Stimulated activated CD8-positive, alpha-beta memory T cell treated with anti-CD3 and anti-CD28 coated beads, Interleukin-4, amount 100 ng/mL, for 48 hours (primary cell): ENCODE results near the gene NEGR1.
"Not testable (repeated sequence)": the region's sequence is repeated elsewhere in the genome, so short reads cannot be mapped to it uniquely, and the experiment has no call there.

Experiments used
- DNase-seq: peaks from one replicate; pipeline ENCODE4 v3.0.0-alpha.2; 2020

Gene NEGR1

DNA sequence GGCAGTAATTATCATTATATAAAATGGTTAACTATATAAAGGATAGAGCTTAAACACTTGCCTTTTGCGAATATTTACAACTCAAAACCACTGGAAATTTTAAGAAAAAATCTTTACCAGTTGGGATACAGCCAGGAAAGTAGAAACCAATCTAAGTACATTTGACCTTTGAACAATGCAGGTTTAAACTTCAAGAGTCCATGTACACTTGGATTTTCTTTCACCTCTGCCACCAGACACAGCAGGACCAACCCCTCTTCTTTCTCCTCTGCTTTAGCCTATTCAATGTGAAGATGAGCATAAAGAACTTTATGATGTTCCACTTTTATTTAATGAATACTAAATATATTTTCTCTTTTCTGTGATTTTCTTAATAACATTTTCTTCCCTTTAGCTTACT is 361.1 kb downstream of the NEGR1 start:
- DNase-seq: no peak

DNA sequence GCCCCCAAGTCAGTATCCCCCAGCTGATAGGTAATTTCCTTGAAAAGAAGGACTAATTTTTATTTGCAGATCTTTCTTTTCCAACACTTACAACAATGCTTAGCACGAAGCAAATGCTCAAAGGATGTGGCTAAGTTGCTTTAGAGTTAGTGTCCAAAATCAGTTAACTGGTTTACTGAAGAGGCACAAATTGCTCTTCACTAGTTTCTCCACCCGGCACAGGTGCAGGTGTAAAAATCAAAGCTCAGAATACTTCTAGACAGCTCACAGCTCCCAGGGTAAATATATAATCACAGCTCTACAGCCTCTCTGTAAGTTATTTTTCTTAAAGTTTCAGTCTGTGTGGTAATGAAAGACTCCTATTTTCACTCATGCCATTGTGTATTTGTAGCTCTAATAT is 361.8 kb downstream of the NEGR1 start:
- DNase-seq: no peak

DNA sequence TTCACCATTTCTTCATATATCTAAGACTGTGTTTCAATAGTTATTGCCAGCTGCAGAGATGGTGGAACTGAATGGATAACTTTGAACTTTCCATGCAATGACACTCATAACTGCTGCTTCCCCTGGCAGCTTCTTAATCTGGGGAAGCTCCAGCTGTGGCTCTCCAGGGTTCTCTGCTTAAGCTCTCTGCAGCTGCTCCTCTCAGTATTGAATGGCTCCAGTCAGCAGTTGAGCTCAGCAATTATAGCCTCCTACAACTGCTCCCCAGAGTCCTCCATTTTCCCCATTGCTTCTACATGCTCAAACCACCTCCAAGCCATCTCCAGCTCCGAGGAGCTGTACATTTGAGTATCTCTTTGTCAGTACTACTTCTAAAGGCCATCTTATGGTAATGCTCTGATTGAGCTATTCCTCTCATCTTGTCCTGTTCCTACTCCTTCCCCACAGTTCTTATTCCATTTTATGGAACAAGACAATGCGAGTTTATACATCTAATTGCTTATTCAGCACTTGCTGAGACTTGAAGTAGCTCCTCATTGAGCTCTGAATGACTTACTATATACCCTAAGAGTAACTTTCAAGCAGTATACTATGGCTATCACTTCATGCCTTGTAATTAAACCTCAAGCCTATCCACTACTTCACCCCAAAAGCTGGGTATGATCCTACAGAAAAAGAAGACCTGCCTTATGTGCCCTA is 362.4 kb downstream of the NEGR1 start:
- DNase-seq: no peak

DNA sequence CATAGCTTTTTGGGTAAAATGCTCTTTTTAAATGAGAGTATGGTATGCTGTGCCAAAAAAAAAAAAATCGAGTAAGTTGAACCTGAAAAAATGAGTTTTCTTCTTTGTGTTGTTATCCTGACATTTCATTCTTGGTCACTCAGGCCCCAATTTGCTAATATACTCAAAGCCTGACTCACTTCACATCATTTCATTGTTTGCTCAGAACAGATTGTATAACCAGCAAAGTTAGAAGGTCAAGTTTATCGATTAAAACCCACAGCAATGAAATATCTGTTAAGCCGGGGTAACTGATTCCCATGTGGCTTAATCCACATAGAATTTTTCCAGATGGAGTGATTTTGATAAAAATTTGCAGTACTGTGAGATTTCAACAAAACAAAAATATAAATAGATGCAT is 363.7 kb downstream of the NEGR1 start:
- DNase-seq: no peak

DNA sequence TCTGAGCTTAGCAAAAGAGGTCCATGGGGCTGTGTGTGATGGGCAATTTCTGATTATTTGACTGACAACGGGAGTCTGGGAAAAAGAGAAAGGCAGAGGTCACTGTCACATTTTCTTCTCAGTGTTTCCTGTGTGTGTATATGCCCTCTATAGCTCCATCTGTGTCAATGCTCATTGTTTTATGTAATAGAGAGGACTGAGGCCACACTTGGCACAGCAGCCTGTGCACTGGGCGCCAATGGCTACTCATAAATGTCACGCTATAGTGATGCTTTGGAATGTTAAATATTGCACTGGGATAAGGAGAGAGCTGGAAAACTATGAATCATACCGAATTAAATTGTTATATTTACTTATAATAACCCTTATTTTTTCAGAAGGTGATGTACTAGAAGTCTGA is 365.4 kb downstream of the NEGR1 start:
- no peak for DNase-seq

DNA sequence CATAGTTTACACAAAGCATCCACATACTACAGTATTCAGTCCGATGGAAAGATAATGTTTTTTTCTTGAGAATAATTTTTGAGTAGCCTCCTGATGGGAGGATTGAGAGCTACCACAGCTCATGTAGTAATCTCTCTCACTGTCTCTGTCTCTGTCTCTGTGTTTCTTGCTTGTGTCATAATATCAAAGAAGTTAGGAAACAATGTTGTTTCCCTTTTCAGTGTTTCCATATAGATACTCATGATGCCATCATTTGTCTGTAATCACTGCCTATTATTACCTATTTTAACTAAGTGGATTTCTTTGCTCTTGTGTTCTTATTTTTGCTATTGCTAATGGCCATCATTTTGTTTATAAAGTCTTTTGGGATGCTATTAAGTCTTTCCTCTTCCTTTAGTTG is 367.7 kb downstream of the NEGR1 start:
- no peak for DNase-seq

DNA sequence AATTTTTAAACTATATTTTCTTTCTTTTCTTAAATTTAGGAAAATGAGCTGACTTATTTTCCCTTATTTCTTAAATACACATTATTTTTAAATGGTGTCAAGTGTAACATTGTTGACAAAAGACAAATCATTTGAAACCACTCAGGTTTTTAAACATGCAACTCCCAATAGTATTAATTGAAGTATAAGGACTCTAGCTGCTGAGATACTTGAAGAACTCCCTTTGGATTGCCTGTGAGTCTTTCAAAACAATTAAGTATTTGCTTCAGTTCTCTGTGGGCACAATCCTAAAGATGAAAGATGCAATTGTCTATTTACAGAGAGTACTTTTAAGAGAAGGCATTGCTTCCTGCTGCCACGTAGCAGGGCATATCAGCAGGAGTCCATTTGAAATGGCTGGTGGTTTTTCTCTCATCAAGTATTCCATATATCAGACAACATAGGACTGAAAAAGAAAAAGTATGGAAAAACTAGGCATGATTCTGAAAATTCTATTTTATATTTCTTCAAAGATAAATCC is 373.4 kb downstream of the NEGR1 start:
- no peak for DNase-seq

DNA sequence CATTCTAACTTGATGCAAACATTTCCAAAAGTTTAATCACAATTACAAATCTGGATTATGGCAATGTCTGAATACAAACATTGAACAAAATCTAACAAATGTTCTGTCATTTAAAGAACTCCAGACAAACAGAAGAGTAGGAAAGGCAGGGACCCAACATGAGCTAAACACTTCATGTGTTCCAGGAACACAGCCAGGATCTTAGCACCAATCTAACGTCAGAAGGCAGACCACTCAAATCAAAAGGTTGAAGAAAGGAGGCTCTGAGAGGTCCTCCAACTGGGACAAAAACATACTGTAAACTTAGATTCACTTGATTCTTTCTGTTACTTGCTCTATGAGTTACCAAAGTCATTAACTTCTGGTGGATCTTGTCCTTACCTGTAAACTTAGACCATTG is 374.0 kb downstream of the NEGR1 start:
- no peak for DNase-seq

DNA sequence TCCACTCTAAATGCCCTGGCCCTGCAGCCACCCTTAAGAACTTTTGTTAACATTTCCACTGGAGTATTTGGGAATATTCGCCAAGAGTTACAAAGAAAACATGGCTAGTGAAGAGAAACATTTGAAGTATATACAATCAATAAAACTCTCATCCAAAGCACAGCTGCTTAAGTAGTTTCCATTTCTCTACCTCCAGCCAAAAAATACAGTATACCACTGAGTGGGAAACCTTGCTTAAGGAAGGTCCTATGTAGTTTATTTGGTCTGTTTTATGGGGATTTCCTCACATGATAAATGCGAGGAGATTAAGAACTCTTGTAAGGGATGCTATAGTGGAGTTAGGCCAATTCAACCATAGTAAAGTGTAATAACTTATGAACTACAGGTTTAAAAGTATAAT is 382.5 kb downstream of the NEGR1 start:
- DNase-seq: no peak

DNA sequence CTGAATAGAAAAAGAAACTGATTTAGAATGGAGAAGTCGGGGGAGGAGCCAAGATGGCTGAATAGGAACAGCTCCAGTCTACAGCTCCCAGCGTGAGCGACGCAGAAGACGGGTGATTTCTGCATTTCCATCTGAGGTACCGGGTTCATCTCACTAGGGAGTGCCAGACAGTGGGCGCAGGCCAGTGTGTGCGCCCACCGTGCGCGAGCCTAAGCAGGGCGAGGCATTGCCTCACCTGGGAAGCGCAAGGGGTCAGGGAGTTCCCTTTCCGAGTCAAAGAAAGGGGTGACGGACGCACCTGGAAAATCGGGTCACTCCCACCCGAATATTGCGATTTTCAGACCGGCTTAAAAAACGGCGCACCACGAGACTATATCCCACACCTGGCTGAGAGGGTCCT is 394.2 kb downstream of the NEGR1 start:
- DNase-seq: not testable (repeated sequence)

DNA sequence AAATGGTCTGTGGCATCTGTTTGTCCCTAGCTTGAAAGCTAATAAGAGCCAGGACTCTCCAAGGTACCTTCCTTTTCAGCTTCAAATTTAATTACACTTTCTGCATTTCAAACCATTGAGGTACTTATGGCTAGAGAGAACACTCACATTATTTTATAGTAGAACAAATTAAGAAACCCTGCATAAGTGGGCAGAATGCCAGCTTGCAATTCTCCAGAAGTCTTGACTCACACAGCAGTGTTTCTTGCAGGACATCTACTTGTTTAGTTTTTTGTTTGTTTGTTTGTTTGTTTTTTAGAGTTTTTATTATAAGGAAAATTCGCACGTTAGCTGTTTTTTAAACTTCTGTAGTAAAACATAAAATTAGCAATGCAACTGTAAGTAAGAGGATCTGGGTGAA is 397.2 kb downstream of the NEGR1 start:
- DNase-seq: no peak

DNA sequence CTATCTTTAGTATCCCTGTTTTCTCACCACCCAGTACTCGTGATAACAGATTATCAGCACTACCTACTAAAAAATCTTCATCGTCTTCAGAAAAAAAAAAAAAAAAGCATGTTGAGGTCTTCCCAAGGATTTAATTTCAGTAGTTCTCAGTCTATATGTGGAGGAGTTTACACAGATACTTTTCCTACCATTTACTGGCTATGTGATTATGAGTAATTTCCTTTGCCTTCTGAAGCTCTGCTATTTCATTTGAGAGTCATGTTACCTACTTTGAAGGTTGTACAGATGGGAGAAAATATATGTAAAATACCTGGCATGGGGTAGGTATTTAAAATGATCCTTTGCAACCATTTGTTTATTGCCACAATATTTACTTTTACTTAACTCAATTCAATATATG is 399.7 kb downstream of the NEGR1 start:
- no peak for DNase-seq

DNA sequence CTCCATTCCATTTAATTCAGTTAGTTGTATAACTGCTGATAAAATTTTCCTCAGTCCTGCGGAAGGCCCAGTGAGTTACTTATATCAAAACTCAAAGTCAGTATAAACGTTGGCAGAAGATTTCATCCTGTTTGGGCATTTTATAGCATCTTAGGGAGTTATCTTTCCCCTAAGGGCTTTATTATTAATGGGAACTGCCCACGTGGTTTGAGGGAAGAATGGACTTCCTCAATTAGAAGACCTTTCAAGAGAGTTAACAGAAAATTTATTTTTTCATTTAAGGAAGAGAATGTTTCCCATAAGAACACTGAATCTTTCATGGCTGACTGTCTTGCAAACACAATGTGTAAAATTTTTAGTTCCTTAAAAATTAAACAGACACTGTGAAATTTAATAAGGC is 400.1 kb downstream of the NEGR1 start:
- DNase-seq: no peak

DNA sequence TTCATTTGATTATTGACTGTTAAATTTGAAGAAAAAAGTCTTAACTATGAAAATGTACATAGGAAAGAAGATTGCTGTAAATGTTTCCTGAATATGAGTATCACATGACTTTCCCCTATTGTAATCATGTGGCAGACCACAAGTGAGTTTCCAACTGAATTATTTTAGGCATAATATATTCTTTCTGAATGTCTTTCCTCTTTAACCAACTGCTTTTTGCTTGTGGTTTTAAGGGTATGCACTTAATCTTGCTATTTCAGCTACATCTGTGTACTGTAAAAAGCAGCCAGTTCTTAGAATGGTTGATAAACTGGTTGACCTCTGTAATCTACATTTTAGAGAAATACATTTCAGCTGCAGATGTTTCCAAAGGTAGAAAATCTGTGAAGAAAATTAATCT is 400.7 kb downstream of the NEGR1 start:
- DNase-seq: no peak

DNA sequence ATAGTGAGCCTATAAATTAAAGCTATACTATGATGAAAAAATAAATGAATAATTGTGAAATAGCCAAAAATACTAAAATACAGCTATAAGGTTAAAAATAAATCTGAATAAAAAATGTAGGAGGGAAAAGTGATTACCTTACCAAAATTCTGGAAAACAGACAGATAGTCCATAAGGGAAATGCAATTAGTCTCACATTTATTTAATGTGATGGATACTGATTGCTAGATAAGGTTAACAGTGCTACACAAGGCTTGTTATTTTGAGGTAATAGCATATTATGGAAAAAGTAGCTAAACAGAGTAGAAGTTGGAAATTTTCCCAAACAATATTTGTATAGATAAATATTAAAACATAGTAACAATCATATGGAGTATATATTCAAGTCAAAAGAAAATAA is 413.0 kb downstream of the NEGR1 start:
- no peak for DNase-seq

DNA sequence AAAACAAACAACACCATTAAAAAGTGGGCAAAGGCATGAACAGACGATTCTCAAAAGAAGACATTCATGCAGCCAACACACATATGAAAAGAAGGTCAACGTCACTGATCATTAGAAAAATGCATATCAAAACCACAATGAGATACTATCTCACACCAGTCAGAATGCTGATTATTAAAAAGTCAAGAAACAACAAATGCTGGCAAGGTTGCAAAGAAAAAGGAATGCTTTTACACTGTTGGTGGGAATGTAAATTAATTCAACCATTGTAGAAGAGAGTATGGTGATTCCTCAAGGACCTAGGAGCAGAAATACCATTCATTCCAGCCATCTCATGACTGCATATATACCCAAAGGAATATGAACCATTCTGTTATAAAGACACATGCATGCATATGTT is 419.6 kb downstream of the NEGR1 start:
- DNase-seq: no peak

DNA sequence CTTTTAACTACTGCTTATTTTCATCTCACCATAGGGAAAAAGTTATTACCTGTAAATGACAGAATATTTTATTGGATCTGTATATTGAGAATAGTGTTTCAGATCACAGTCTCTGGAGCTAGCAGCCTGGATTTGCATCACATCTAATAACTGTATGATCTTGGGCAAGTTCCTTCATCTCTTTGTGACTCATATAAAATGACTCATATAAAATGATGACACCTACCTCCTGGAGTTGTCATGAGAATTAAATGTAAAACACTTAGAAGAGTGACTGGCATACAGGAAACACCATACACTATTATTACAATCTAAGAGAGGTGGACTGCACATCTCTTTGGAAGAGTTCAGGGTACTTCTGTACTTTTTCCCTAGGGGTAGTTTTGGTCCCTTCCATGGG is 421.3 kb downstream of the NEGR1 start:
- no peak for DNase-seq

DNA sequence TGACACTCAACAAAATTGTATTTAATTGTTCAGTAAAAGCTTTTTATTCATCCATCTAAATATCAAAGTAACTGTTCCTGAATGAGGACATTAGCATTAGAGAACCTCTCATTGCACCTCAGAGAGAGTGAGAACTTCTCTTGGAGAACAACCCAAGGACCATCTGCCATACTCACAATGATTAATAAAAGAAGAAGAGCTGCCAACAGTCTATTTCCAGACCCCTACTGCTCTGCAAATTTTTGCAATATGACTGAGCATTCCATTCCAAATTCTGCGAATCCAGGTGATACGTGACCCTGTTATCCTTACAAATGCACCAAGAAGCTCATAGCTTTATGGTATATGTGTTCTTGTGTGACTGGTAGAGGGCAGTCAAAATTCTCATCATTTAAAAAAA is 422.5 kb downstream of the NEGR1 start:
- DNase-seq: no peak

DNA sequence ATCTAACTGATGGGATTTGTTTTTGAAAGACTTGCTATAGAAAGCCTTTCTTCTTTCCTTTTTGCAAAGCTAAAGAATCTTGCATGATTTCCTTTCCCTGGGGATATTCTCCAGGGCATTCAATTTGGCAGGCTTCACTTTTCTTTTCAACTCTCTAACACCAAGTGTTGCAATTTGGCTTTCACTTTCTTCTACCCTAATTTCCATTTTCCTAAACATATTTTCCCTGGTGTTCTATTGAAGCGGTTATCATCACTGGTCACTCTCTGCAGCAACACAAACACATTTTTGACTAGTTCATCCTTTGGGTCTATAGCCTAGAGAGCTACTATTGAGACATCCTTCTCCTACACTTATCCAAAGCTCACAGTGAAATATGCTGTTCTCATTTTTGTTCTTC is 424.5 kb downstream of the NEGR1 start:
- no peak for DNase-seq

DNA sequence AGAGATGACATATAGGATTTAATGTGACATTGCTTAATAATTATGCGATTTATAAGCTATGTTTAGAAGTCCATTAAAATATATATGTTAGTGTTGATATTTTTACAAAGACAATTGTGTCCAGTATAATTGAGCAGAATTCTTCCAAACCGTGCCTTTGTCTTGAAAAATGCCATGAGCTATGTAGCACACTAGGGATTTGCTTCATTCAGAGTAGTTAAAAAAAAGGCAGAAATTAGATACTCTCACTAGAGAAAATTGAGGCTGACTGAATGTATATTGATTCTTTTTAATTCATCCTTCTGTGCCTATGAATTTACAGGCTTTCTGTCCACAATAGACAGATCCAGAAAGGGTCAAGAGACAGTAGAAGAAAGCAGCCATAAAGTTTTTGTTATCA is 429.0 kb downstream of the NEGR1 start:
- no peak for DNase-seq

DNA sequence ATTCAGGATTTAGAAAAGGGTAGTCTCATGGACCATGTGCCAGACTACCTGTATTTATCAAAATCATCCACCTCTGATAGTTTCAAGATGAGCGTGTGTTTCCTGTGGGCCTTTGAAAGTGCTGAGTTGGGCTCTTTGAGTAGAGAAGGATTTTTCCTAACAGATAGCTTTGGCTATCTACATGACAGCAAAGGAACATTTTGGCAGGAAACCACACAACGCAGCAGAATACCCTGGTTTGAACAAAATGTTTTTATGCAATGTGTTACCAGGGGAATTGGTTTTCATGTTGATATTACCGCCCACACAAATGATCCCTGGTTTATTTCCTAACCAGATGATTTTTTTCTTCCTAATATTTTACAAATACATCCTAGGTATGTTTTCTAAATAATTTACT is 431.4 kb downstream of the NEGR1 start:
- DNase-seq: no peak

DNA sequence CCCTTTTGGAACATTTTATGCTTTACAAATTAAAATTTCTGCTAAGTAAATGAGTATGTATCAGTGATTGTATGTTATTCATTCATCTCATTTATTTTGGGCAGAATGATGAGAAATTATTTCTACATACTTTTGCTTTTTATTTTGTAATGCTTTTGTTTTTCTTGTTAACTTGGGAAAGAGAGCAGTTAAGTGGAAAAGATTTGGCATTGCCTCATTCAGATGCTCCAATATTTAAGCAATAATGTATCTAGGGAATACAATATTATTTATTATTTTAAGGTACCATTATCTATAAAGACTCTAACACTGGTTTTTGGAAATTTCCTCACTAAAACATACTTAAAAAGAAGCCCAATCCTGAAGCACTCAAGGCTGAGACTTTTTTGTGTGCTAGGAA is 431.8 kb downstream of the NEGR1 start:
- DNase-seq: no peak

DNA sequence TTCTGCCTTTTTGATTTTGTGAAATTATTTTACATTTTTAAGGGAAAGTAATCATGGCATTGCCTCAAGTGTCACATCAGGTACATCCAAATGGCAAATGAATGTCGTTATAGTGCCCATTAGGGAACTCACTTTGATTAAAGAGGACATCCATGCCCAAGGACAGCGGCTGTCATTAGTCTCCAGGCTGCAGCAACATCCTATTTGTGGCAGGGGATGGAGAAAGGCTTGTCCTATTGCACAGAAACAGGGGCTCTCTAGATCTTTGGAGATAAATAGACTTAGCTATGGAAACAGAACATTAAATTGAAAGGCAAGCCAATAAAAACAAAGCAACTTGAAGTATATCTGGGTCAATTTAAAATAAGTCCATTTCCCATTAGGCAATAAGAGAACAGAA is 439.3 kb downstream of the NEGR1 start:
- no peak for DNase-seq

DNA sequence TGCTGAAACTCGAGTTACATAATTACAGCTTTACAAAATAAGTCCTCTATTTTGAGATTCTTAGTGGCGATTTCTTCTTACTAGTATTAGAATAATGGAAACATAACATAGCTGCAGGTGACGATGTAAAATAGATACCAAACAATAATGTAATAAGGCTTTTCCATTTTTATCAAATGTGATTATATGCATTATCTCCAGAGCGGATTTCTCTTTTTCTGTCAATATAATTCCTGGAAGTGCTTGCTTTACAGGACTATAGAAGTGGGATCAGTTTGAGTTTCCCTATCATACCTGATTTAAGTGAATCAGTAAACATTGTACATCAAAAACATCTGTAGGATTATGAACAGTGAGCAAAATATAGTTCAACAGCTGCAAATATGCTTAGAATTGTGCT is 442.5 kb downstream of the NEGR1 start:
- DNase-seq: no peak

DNA sequence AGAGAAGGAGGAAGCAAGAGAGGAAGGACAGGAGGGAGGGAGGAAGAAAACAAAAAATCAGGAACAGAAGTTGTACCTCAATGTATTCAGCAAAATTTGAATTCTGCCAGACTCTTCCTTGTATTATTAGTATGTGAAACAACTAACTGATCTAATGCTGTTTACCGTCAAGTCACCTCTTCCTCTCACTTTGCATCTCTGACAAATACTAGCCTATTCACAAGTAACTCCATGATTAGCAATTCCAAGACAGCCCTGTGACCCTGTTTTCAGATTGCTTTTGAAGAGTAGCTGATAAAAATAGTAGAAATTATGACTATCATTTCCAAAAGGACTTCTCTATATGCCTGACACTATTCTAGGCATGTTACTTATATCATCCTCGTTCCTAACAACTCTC is 445.4 kb downstream of the NEGR1 start:
- no peak for DNase-seq

DNA sequence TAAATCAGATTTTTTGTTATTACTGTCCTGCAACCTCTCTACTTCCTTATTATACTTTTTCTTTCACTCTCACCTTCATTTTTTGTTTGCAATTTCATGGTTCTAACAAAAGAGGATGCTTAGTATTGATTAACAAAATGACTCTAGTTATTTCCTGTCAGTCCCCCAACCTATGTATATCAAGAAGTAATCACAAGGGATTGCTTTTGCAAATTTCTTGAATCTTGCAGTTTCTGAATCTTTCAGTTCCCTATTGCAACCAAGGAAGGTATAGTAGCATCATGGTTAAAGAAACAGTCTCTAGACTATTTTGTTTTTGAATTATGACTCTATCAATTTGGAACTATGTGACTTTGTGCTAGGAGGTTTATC is 446.9 kb downstream of the NEGR1 start:
- DNase-seq: no peak
